K562 (cell line): Measurements from ENCODE around the gene NR2E1.

Source experiments
- CTCF ChIP-seq, 3 experiments: IDR thresholded peaks in 2 of 3; conservative IDR thresholded peaks in 1 of 3; 2 replicates each; pipeline ENCODE4 v1.5.1; 2011 to 2012; ENCODE audit warnings: low read length in 3 of 3, mild to moderate bottlenecking in 3 of 3, control low read depth in 2 of 3, improper control_type of control experiment in 1 of 3, inconsistent platforms in 1 of 3, low read depth in 1 of 3, mixed read lengths in 1 of 3, moderate library complexity in 1 of 3; ENCODE audit not compliant: insufficient read depth in 2 of 3
- EGR1 ChIP-seq: fragments of 450-650 bp; conservative IDR thresholded peaks from 2 replicates; pipeline ENCODE4 v1.6.1; 2017; ENCODE audit warnings: mild to moderate bottlenecking
- ELK1 ChIP-seq: sonication (generic); formaldehyde crosslinking; IDR thresholded peaks from 2 replicates; pipeline ENCODE4 v1.8.1; 2022; ENCODE audit warnings: missing genetic modification reagents
- FOXK1 ChIP-seq: sonication (generic); formaldehyde crosslinking; IDR thresholded peaks from 2 replicates; pipeline ENCODE4 v1.8.0; 2022; ENCODE audit warnings: missing genetic modification reagents, mild to moderate bottlenecking, borderline replicate concordance
- FOXM1 ChIP-seq, 2 experiments: fragments of 450-650 bp in 1 of 2; sonication (generic) in 1 of 2; formaldehyde crosslinking in 1 of 2; IDR thresholded peaks; 2 replicates each; pipeline versions ENCODE4 v1.6.1 to v1.9.0; 2017 to 2022; ENCODE audit warnings: low read depth in 2 of 2, mild to moderate bottlenecking in 2 of 2, missing genetic modification reagents in 1 of 2, moderate library complexity in 1 of 2
- GATAD2B ChIP-seq: fragments of 450-650 bp; IDR thresholded peaks from 2 replicates; pipeline ENCODE4 v1.6.1; 2017; ENCODE audit warnings: mild to moderate bottlenecking, borderline replicate concordance
- JUNB ChIP-seq: fragments of 450-650 bp; formaldehyde crosslinking; conservative IDR thresholded peaks from 2 replicates; pipeline ENCODE4 v1.4.0; 2020; ENCODE audit warnings: mild to moderate bottlenecking
- MAX ChIP-seq: sonication (generic); formaldehyde crosslinking; IDR thresholded peaks from 2 replicates; pipeline ENCODE4 v1.9.0; 2022; ENCODE audit warnings: mild to moderate bottlenecking, missing genetic modification reagents
- POLR2A ChIP-seq: fragments of 450-650 bp; conservative IDR thresholded peaks from 2 replicates; pipeline ENCODE4 v1.6.1; 2016
- SP1 ChIP-seq: sonication (generic); formaldehyde crosslinking; IDR thresholded peaks from 2 replicates; pipeline ENCODE4 v1.8.1; 2022; ENCODE audit warnings: mild to moderate bottlenecking, missing genetic modification reagents
- THRAP3 ChIP-seq: fragments of 450-650 bp; IDR thresholded peaks from 2 replicates; pipeline ENCODE4 v1.6.1; 2016; ENCODE audit warnings: mild to moderate bottlenecking, inconsistent platforms, borderline replicate concordance
- TRIM28 ChIP-seq: fragments of 450-650 bp; IDR thresholded peaks from 2 replicates; pipeline ENCODE4 v1.6.1; 2017
- ZFPM2 ChIP-seq: fragments of 250-450 bp; sonication (Bioruptor Pico); IDR thresholded peaks from 2 replicates; pipeline ENCODE4 v1.5.1; 2022; ENCODE audit warnings: mild to moderate bottlenecking
- ZNF766 ChIP-seq: fragments of 200-800 bp; sonication (Bioruptor generic); conservative IDR thresholded peaks from 2 replicates; pipeline ENCODE4 v1.6.1; 2016; ENCODE audit warnings: missing genetic modification characterization, missing compliant biosample characterization

- TF ChIP-seq MAX (CRISPR knock-in tag) (no peak), JUNB (no peak), FOXM1 (IDR thresholded peaks at IDR 0.05; ENCODE audit: low read depth) (no peak), FOXM1 (CRISPR knock-in tag; IDR thresholded peaks at IDR 0.05; ENCODE audit: low read depth) (no peak), GATAD2B (no peak), THRAP3 (no peak), TRIM28 (no peak), FOXK1 (CRISPR knock-in tag) (no peak), CTCF (IDR thresholded peaks at IDR 0.05 in 2 of 3, conservative IDR thresholded peaks at IDR 0.05 in 1 of 3; ENCODE audit: insufficient read depth in 2 of 3, low read depth in 1 of 3, low read length in 3 of 3) (no peak), POLR2A (no peak), SP1 (CRISPR knock-in tag) (no peak), ELK1 (CRISPR knock-in tag) (no peak), EGR1 (no peak), ZFPM2 (CRISPR knock-in tag) (no peak), ZNF766 (CRISPR knock-in tag) (no peak)
Observed at GRCh38 chr6:108228416-108228815, 62.6 kb downstream of the NR2E1 start.
